Neutrophil (primary cell): ENCODE data around the gene EEF2K.

Source experiments
- H3K27ac ChIP-seq: fragments of 200-600 bp; sonication (generic); 2 replicates; pipeline ENCODE4 v1.5.1; 2016; ENCODE audit warnings: mild to moderate bottlenecking, moderate library complexity
- H3K27me3 ChIP-seq: fragments of 200-600 bp; sonication (generic); 2 replicates; pipeline ENCODE4 v1.6.0; 2016; ENCODE audit warnings: mild to moderate bottlenecking
- H3K36me3 ChIP-seq: fragments of 200-600 bp; sonication (generic); 2 replicates; pipeline ENCODE4 v1.5.1; 2017
- H3K4me1 ChIP-seq, 2 experiments: fragments of 200-600 bp in 1 of 2; sonication (generic) in 1 of 2; 1 replicate in 1 of 2; 2 replicates in 1 of 2; pipeline versions ENCODE4 v1.5.1 to v1.6.1; 2013 to 2016; ENCODE audit warnings: low read depth in 1 of 2, low read length in 1 of 2, mild to moderate bottlenecking in 1 of 2, moderate library complexity in 1 of 2; ENCODE audit not compliant: control insufficient read depth in 1 of 2, insufficient read depth in 1 of 2
- H3K4me3 ChIP-seq, 2 experiments: fragments of 200-600 bp in 1 of 2; sonication (generic) in 1 of 2; 1 replicate in 1 of 2; 2 replicates in 1 of 2; pipeline ENCODE4 v1.5.1; 2013 to 2016; ENCODE audit warnings: low read depth in 1 of 2, low read length in 1 of 2, mild to moderate bottlenecking in 1 of 2, moderate library complexity in 1 of 2
- H3K9me3 ChIP-seq: fragments of 200-600 bp; sonication (generic); 2 replicates; pipeline ENCODE4 v1.5.1; 2016
- TF ChIP-seq, protein P1 (sequence below): fragments of 200-600 bp; sonication (generic); IDR thresholded peaks from 2 replicates; pipeline ENCODE4 v1.5.1; 2016; ENCODE audit warnings: antibody characterized with exemption

EEF2K gene

DNA sequence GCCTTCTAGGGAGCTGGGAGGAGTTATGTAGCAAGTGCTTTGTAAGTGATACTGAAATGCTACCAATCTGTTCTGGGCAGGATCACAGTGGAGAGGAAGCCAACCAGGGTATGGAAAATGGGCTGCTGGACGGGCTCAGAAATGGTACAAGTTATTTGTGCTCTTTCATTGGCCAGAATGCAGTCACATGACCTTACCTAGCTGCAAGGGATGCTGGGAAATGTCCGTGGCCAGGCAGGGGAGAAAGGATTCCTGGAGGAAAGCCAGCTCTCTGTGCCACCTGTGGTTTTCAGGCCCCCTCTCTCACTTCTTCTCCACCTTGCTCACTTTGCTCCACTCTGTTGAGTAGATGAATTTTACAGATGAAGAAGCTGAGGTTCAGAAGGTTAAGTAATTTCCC, 4.8 kb downstream of the EEF2K start:
- TF ChIP-seq, protein P1, sequence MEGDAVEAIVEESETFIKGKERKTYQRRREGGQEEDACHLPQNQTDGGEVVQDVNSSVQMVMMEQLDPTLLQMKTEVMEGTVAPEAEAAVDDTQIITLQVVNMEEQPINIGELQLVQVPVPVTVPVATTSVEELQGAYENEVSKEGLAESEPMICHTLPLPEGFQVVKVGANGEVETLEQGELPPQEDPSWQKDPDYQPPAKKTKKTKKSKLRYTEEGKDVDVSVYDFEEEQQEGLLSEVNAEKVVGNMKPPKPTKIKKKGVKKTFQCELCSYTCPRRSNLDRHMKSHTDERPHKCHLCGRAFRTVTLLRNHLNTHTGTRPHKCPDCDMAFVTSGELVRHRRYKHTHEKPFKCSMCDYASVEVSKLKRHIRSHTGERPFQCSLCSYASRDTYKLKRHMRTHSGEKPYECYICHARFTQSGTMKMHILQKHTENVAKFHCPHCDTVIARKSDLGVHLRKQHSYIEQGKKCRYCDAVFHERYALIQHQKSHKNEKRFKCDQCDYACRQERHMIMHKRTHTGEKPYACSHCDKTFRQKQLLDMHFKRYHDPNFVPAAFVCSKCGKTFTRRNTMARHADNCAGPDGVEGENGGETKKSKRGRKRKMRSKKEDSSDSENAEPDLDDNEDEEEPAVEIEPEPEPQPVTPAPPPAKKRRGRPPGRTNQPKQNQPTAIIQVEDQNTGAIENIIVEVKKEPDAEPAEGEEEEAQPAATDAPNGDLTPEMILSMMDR = no peak
- peaks cover 24 to 25% of the 10 kb centered on the region in 2 experiments for H3K4me1 ChIP-seq
- no peaks in the 10 kb centered on the region for H3K36me3 ChIP-seq
- no peak overlapping the region for H3K27ac ChIP-seq
- H3K27me3 ChIP-seq = no peaks in the 10 kb centered on the region
- H3K9me3 ChIP-seq = no peaks in the 10 kb centered on the region
- H3K4me3 ChIP-seq = no peak overlapping the region

DNA sequence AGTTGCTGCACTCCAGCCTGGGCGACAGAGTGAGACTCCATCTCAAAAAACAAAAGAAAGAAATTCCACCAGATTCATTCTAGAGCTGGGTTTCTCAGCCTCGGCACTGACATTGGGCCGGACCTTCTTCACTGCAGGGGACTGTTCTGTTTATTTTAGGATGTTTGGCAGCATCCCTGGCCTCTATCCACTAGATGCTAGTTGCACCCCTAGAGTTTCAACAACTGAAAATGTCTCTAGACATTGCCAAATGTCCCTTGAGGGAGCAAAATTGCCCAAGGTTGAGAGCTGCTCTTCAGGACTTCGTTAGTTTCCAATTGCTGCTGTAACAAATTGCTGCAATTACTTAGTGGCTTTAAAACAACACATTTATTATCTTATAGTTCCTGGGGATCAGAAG, 7.2 kb downstream of the EEF2K start:
- TF ChIP-seq, protein P1 = no peak
- peaks cover 8 to 18% of the 10 kb centered on the region in 2 experiments for H3K4me1 ChIP-seq
- H3K27ac ChIP-seq = no peak overlapping the region
- no peaks in the 10 kb centered on the region for H3K9me3 ChIP-seq
- no peaks in the 10 kb centered on the region for H3K27me3 ChIP-seq
- no peaks in the 10 kb centered on the region for H3K36me3 ChIP-seq
- H3K4me3 ChIP-seq = no peak overlapping the region

DNA sequence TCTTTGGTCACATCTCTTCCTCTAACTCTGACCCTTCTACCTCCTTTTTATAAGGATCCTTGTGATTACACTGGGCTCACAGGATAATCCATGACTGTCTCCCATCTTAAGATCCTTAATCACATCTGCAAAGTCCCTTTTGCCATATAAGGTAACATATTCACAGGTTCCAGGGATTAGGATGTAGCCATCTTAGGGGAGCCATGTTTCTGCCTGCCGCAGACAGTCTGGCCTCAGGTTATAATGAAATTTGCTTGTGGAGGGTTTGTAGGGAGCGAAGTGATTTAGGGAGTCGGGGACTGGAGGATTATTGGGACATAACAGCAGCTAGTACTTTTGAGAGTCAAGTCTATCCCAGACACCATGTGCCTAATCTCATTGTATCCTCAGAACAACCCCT, 7.7 kb downstream of the EEF2K start:
- peaks cover 8 to 18% of the 10 kb centered on the region in 2 experiments for H3K4me1 ChIP-seq

DNA sequence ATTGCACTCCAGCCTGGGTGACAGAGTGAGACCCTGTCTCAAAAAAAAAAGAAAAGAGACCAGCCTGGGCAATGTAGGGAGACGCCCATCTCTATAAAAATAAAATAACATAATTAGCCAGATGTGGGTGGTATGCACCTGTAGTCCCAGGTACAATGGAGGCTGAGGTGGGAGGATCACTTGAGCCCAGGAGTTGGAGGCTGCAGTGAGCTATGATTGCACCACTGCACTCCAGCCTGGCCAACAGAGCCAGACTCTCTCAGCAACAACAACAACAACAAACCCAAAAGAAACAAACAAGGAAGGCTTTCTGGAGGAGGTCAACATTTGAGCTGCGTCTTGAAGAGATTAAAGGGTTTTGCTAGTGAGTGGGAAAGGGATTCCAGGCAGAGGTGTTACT, 8.3 kb downstream of the EEF2K start:
- Histone ChIP-seq H3K36me3 (no peaks in the 10 kb centered on the region), H3K4me1 (peaks cover 8 to 18% of the 10 kb centered on the region in 2 experiments), H3K4me3 (no peak overlapping the region), H3K9me3 (no peaks in the 10 kb centered on the region), H3K27ac (no peak overlapping the region), H3K27me3 (no peaks in the 10 kb centered on the region)
- TF ChIP-seq, protein P1 = no peak

More for the DNA sequence above, 7.7 kb downstream of the EEF2K start:
- Histone ChIP-seq H3K27me3 (no peaks in the 10 kb centered on the region), H3K27ac (no peak overlapping the region), H3K9me3 (no peaks in the 10 kb centered on the region), H3K4me3 (no peak overlapping the region), H3K36me3 (no peaks in the 10 kb centered on the region)
- TF ChIP-seq, protein P1 = no peak

GRCh38 chr16:22214889-22215288, 8.8 kb downstream of the EEF2K start:
- Histone ChIP-seq H3K36me3 (no peaks in the 10 kb centered on the region), H3K4me3 (no peak overlapping the region), H3K9me3 (no peaks in the 10 kb centered on the region), H3K4me1 (peaks cover 8 to 18% of the 10 kb centered on the region in 2 experiments), H3K27ac (no peak overlapping the region), H3K27me3 (no peaks in the 10 kb centered on the region)
- TF ChIP-seq, protein P1 = no peak
